Measurements from ENCODE around the gene CACNA1G. TPM values are rescaled to one million over a fixed set of nuclear protein-coding genes. Genes with fewer than 3 reads are reported as not detected.
A peak's percentile ranks its signal among the peaks of the same experiment; 100 is the strongest.

Gene CACNA1G
- total RNA-seq, 1 donor from 2014 or later = 4.9 TPM

DNA sequence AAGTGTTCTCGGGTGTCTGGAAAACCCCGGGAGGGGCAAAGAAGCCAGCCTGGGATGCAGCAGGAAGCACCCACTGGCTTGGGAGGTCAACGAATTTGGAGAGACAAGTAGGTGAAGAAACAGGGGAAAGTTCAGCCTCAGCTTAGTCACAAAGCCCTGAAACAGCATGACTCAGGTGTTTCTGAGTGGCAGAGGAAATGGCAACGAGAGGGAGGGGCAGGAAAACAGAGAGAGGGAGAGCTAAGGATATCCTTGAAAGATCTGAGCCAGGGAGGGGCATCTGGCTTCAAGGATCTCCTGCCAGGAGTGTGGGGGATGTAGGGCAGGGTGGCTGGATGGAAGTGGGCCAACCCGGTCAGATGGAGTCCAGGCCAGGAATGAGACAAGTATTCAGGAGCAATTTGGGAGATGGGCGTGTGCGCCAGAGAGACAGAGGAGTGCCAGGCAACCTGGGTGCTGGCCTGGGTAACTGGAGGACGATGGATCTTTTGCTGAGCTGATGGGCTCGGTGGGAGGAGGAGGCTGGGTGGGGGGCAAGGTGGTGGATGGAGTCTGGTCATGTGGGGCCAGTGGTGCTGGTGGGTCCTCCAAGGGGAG is 101.4 kb downstream of the CACNA1G start:
- no peak for DNase-seq (ENCODE audit: extremely low spot score in 2 of 2)
- Histone ChIP-seq H3K4me1 (peaks cover 36% of the 10 kb centered on the region), H3K9me3 (no peaks in the 10 kb centered on the region), H3K4me3 (no peak overlapping the region), H3K27ac (peak overlapping the region; percentile 62), H3K36me3 (no peaks in the 10 kb centered on the region), H3K27me3 (no peaks in the 10 kb centered on the region)
- intact Hi-C loops (cut with DNase I) = no loop called here
- TF ChIP-seq POLR2AphosphoS5 (IDR thresholded peaks at IDR 0.05; ENCODE audit: insufficient read depth in 1 of 2, low read depth in 1 of 2) = peak; percentile 48 to 95
- no peak for TF ChIP-seq POLR2A (IDR thresholded peaks at IDR 0.05)

DNA sequence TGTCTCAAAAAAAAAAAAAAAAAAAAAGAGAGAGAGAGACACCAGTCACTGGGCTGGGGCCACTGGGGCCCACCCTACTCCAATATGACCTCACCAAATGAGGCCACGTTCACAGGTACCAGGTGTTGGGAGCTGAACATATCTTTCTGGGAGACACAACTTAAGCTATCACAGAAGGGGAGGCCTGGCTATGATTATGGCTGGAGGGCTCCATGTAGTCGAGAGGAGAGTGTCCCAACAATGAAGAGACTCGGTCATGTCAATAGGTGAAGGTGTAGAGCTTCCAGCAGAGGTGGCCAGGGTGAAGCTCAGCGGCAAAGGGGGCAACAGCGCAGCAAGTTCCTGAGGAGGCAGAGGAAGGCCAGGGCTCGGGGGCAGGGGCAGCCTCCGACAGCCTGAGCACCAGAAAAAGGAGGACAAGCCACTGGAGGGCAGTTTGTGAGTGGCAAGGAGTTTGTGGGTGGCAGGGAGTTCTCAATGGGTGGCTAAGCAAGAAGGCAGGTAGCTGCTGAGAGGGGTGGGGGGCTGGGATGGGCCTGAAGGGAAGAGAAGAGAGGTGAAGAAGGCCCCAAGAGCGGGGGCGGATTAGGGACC is 102.2 kb downstream of the CACNA1G start:
- Histone ChIP-seq H3K27me3 (no peaks in the 10 kb centered on the region), H3K9me3 (no peaks in the 10 kb centered on the region), H3K4me1 (peaks cover 36% of the 10 kb centered on the region), H3K4me3 (no peak overlapping the region), H3K27ac (no peak overlapping the region), H3K36me3 (no peaks in the 10 kb centered on the region)
- TF ChIP-seq POLR2AphosphoS5 (IDR thresholded peaks at IDR 0.05; ENCODE audit: insufficient read depth in 1 of 2, low read depth in 1 of 2) (no peak), POLR2A (IDR thresholded peaks at IDR 0.05) (no peak)
- TF ChIP-seq, protein P1, sequence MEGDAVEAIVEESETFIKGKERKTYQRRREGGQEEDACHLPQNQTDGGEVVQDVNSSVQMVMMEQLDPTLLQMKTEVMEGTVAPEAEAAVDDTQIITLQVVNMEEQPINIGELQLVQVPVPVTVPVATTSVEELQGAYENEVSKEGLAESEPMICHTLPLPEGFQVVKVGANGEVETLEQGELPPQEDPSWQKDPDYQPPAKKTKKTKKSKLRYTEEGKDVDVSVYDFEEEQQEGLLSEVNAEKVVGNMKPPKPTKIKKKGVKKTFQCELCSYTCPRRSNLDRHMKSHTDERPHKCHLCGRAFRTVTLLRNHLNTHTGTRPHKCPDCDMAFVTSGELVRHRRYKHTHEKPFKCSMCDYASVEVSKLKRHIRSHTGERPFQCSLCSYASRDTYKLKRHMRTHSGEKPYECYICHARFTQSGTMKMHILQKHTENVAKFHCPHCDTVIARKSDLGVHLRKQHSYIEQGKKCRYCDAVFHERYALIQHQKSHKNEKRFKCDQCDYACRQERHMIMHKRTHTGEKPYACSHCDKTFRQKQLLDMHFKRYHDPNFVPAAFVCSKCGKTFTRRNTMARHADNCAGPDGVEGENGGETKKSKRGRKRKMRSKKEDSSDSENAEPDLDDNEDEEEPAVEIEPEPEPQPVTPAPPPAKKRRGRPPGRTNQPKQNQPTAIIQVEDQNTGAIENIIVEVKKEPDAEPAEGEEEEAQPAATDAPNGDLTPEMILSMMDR (IDR thresholded peaks at IDR 0.05) = no peak
- intact Hi-C loops (cut with DNase I) = no loop called here
- no peak for DNase-seq (ENCODE audit: extremely low spot score in 2 of 2)

DNA sequence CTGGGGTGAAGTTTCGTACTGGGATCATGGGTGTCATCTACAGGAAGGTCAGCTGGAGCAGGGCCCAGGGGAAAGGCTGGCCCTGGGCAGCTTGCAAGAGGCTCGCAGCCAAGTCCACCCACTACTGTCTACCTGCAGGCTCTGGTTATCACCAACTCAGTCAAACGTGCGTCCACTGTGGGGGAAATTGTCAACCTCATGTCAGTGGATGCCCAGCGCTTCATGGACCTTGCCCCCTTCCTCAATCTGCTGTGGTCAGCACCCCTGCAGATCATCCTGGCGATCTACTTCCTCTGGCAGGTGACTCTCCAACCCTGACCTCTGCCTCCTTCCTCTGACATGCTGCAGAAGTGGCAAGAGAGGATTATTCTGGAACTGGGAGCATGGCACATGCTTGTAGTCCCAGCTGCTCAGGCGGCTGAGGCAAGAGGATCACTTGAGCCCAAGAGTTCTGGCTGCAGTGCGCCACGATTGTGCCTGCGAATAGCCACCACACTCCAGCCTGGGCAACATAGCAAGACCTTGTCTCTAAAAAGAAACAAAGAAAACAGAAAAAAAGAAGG is 103.4 kb downstream of the CACNA1G start:
- Histone ChIP-seq H3K36me3 (no peaks in the 10 kb centered on the region), H3K9me3 (no peaks in the 10 kb centered on the region), H3K27me3 (no peaks in the 10 kb centered on the region), H3K27ac (no peak overlapping the region), H3K4me3 (no peak overlapping the region), H3K4me1 (peaks cover 40% of the 10 kb centered on the region)
- no peak for TF ChIP-seq POLR2A (IDR thresholded peaks at IDR 0.05)
- TF ChIP-seq, protein P1 (IDR thresholded peaks at IDR 0.05) = no peak
- TF ChIP-seq POLR2AphosphoS5 (IDR thresholded peaks at IDR 0.05; ENCODE audit: insufficient read depth in 1 of 2, low read depth in 1 of 2) = no peak
- no peak for DNase-seq (ENCODE audit: extremely low spot score in 2 of 2)
- intact Hi-C loops (cut with DNase I) = no loop called here

DNA sequence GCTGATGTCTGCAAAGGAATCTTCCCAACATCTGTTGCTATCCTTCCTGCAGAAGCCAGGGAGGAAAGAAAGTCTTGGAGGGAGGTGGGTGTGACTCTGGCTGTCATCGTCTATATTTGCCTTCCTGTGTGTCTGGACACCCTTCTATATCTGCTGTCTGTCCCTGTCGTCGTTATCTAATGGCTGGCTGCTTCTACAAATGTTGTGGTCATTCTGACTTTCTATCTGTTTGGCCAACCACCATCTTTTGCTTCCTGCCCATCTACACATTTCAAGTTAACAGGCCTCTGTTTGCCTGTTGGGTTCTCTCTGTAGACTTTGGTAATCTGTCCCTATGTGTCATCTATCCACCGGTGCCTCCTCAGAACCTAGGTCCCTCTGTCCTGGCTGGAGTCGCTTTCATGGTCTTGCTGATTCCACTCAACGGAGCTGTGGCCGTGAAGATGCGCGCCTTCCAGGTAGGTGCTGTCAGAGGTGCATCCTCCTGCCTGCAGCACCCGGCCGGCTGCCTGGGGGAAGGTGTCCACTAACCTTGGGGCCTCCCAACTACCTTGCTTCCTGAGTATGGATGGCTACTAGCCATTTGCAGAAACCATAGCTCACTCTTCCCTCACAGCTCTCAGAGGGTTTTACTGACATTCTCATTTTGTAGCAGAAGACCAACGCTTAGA is 104.4 kb downstream of the CACNA1G start:
- H3K4me1 ChIP-seq = peaks cover 32% of the 10 kb centered on the region
- H3K27me3 ChIP-seq = no peaks in the 10 kb centered on the region
- TF ChIP-seq POLR2A (IDR thresholded peaks at IDR 0.05) (no peak), POLR2AphosphoS5 (IDR thresholded peaks at IDR 0.05; ENCODE audit: insufficient read depth in 1 of 2, low read depth in 1 of 2) (no peak)
- TF ChIP-seq, protein P1 (IDR thresholded peaks at IDR 0.05) = no peak
- no peaks in the 10 kb centered on the region for H3K9me3 ChIP-seq
- no peak overlapping the region for H3K4me3 ChIP-seq
- DNase-seq (ENCODE audit: extremely low spot score in 2 of 2) = no peak
- intact Hi-C loops (cut with DNase I) = no loop called here
- no peaks in the 10 kb centered on the region for H3K36me3 ChIP-seq
- no peak overlapping the region for H3K27ac ChIP-seq

DNA sequence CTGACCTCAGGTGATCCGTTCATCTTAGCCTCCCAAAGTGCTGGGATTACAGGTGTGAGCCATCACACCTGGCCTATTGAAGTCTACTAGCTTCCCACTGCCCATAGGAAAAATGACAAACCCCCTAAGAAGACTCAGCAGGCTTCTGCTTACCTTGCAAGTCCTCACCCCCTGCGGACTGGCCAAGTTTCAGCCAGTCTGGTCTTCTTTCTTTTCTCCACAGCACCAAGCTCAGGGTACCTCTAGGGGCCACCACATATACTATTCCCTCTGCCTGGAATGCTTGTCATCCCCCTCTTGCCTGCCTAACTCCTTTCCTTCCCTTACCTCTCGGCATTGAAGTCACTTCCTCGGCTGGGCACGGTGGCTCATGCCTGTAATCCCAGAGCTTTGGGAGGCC is 105.3 kb downstream of the CACNA1G start:
- intact Hi-C loops (cut with DNase I) = no loop called here
- H3K4me3 ChIP-seq = no peak overlapping the region
- TF ChIP-seq, protein P1 (IDR thresholded peaks at IDR 0.05) = no peak
- TF ChIP-seq POLR2A (IDR thresholded peaks at IDR 0.05) = no peak
- TF ChIP-seq POLR2AphosphoS5 (IDR thresholded peaks at IDR 0.05; ENCODE audit: insufficient read depth in 1 of 2, low read depth in 1 of 2) = no peak
- no peaks in the 10 kb centered on the region for H3K36me3 ChIP-seq
- no peak for DNase-seq (ENCODE audit: extremely low spot score in 2 of 2)
- H3K4me1 ChIP-seq = peaks cover 23% of the 10 kb centered on the region
- H3K27me3 ChIP-seq = no peaks in the 10 kb centered on the region
- H3K27ac ChIP-seq = no peak overlapping the region
- H3K9me3 ChIP-seq = no peaks in the 10 kb centered on the region

Data from vagina (tissue), 2 donors.